ENCODE measurements around the gene SLCO2A1.

Gene SLCO2A1

DNA sequence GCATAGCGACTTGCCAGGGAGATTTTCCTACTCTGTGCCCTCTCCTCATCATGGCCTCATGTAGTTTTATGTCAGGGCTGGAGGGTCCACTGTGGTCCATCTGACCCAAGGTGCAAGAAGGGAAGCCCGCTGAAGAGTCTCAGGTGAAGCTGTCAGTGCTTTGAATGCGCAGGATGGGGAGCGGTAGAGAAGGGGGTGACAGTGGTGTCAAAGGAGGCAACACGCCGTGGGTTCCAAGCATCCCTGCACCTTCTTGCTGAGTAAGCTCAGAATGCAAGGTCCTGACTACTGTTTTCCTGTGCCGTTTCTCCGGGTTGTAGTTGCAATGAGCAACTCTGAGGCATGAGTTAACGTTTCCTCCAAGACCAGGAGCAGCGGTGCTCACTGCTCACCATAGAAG is 89.2 kb downstream of the SLCO2A1 start:
- H3K4me3 ChIP-seq (ENCODE audit: low read depth, low read length): no peak overlapping the region
- TF ChIP-seq, protein P1, sequence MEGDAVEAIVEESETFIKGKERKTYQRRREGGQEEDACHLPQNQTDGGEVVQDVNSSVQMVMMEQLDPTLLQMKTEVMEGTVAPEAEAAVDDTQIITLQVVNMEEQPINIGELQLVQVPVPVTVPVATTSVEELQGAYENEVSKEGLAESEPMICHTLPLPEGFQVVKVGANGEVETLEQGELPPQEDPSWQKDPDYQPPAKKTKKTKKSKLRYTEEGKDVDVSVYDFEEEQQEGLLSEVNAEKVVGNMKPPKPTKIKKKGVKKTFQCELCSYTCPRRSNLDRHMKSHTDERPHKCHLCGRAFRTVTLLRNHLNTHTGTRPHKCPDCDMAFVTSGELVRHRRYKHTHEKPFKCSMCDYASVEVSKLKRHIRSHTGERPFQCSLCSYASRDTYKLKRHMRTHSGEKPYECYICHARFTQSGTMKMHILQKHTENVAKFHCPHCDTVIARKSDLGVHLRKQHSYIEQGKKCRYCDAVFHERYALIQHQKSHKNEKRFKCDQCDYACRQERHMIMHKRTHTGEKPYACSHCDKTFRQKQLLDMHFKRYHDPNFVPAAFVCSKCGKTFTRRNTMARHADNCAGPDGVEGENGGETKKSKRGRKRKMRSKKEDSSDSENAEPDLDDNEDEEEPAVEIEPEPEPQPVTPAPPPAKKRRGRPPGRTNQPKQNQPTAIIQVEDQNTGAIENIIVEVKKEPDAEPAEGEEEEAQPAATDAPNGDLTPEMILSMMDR (conservative IDR thresholded peaks at IDR 0.05; ENCODE audit: low read depth, low read length): no peak
- DNase-seq (ENCODE audit: low read depth): no peak

DNA sequence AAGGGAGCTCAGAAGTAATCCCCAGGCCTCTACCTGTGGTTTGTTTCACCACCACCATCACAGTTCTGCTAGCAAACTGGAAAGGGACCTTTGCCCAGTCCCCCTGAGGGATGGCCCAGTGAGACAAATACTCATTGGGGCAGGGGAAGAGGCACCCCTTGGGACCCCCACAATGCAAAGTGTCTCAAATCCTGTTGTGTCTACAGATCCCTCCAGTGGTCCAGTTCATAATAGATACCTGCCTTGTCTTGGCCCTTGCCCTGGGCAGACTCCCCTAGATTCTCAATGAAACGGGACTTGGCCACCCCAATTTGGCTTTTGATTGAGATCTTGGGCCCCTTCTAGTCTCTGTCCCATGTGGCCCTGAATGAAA is 90.3 kb downstream of the SLCO2A1 start:
- no peak overlapping the region for H3K4me3 ChIP-seq (ENCODE audit: low read depth, low read length)
- TF ChIP-seq, protein P1 (conservative IDR thresholded peaks at IDR 0.05; ENCODE audit: low read depth, low read length): no peak
- no peak for DNase-seq (ENCODE audit: low read depth)

DNA sequence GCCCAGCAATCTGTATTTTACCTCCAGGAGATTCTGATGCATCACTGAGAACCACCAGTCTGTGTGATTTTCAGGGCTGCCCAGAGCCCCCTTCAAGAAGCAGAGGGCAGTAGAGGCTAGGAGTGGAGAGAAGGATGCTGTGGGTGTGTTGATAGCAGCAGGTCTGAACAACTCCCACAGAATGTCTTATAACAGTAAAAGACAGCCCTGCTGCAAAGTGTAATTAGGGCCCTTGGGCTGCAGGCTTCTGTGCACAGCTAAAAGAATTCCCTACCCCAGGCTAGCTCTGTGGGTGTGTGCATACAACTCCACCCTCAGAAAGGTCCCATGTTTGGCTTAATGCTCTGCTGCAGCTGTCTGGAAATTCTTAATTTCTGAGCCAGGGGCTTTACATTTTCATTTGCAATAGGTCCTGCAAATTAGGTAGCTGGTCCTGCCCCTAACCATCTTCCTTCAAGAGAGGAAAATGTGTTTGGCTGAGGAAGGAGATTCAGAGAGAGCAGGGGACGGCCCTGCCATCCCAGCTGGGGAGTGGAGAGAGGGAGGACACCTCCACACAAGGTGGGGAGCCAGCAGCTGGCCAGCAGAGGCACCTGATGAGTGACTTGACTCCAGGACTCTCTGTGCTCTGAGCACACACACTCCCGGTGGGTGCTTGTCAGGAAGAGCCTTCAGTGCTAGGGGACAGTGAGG is 90.8 kb downstream of the SLCO2A1 start:
- TF ChIP-seq, protein P1 (conservative IDR thresholded peaks at IDR 0.05; ENCODE audit: low read depth, low read length): peak; percentile 65
- H3K4me3 ChIP-seq (ENCODE audit: low read depth, low read length): no peak overlapping the region
- peak; percentile 66 for DNase-seq (ENCODE audit: low read depth)

DNA sequence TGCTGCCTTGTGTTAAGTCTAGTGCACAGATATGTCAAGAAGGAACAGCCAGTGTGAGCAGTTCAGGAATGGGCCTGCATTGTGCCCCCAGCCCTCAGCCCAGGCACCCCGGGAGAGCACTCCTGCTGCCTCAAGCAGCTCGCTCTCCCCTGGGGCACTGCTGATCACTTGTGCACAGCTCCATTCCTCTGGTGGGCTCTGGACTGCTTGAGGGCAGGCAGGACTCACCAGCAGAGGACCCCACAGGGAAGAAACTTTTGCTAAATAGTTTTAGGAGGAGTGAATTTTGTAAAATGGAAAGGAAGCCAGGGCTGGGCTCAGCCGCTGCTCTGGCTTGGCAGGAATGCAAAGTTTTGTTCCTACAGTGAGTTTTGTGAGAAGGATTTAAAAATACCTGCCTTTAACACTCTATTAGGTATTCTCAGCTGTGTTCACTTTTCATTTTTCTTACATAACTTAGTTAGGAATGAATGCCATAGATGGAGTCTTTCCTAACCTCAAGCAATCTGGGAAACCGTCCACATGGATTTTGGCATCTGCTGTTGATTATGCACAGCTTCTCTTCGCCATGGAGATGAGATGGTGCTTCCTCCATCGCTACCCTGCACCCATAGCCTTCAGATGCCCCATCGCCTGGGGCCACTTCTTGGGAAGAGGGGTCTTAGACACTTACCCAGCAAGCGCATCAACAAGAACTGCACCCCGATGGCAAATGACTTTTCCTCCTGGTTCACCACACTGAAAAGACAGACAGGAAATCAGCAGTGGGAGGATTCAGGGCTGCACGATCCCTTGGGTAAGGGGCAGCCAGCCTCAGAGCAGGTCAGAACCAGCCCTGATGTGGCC is 91.7 kb downstream of the SLCO2A1 start:
- DNase-seq (ENCODE audit: low read depth): peak; percentile 34
- no peak overlapping the region for H3K4me3 ChIP-seq (ENCODE audit: low read depth, low read length)
- TF ChIP-seq, protein P1 (conservative IDR thresholded peaks at IDR 0.05; ENCODE audit: low read depth, low read length): peak; percentile 34

DNA sequence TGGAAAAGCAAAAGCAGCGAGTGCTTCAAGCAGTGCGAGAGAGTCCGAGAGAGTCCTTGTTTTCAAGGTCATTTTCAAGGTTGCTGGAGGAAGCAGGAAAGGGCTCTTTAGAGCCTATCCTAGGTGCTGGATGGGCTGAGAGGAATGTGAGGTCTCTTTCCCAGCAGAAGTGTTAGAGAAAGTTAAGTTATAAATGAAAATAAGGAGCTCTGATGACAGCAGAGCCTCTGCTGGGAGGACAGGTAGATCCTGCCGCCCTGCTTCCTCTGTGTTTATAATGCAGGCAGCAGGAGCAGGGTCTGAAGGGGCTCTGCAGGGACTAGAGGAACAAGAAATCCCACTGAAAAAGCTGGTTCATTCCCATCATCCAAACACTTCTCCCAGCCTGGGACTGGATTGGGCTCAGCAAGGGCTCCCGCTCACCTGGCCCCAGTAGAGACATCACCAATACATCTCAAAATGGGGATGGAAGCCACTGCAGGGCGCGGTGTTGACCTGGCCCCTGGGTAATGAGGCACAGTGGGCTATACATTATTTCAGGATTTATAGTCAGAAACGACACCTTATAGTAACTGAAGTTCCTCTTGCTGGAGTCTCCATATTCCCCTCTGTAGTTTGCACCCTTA is 92.6 kb downstream of the SLCO2A1 start:
- TF ChIP-seq, protein P1 (conservative IDR thresholded peaks at IDR 0.05; ENCODE audit: low read depth, low read length): no peak
- DNase-seq (ENCODE audit: low read depth): no peak
- H3K4me3 ChIP-seq (ENCODE audit: low read depth, low read length): no peak overlapping the region

DNA sequence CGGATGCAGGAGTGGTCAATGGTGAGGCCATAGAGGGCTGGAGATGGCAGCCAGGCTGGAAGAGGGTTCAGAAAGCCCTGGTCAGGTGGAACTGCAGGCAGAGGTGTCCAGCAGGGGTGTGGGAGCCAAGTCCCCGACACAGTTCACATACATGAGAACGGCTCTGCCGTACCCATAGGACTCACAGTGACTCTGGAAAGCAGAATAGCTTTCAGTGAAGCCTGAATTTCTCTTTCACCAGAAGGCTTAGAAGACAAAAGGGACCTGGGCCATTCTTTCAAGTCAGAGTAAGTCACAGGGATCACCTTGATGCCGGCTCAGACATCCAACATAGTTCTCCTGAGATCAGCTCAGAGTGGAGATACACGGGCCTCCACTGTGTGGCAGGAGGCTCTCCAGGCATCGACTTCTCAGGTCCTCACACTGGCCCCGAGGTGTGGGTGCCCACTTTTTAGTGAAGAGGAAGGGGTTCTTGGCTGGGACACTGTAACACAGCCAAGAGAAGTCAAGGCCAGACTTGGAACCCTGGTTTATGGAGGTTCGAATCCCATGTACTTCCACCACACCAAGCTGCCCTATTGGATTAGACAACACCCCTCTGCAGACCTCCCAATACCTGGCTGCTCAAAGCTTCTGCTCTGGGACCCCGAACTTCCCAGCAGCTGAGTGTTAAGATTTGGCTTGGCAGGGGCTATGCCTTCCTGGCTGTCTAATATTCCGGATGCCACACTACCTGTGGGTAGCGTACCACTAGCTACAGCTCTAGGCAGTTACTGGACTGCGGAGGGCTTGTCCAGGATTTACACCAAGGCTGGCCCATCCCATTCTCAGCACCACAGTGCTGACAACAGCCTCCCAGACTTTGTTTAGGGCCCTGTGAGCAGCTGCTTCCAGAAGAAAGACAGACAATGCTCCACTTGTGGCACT is 93.6 kb downstream of the SLCO2A1 start:
- H3K4me3 ChIP-seq (ENCODE audit: low read depth, low read length): no peak overlapping the region
- DNase-seq (ENCODE audit: low read depth): no peak
- TF ChIP-seq, protein P1 (conservative IDR thresholded peaks at IDR 0.05; ENCODE audit: low read depth, low read length): no peak

Measured in choroid plexus epithelial cell (primary cell).